Neural cell (in vitro differentiated cells): Measurements from ENCODE around the gene GUCA2B. TPM values are rescaled to one million over a fixed set of nuclear protein-coding genes. Genes with fewer than 3 reads are reported as not detected.

ENCODE experiments used
- H2AFZ ChIP-seq: fragments of 200-600, 300-800 bp; sonication (generic), shearing (Covaris generic); 2 replicates; pipeline ENCODE4 v1.6.0; 2014; ENCODE audit warnings: low read depth, mild to moderate bottlenecking, antibody characterized with exemption, low read length, moderate library complexity
- H3F3A ChIP-seq: fragments of 200-600 bp; shearing (Covaris generic); 2 replicates; pipeline ENCODE4 v1.6.1; 2016; ENCODE audit warnings: mild to moderate bottlenecking, moderate library complexity, mixed read lengths, antibody characterized with exemption, low read length; ENCODE audit not compliant: insufficient read depth, poor library complexity, severe bottlenecking
- H3K27ac ChIP-seq: fragments of 200-600, 300-800 bp; sonication (generic), shearing (Covaris generic); 2 replicates; pipeline ENCODE4 v1.5.1; 2014; ENCODE audit warnings: mild to moderate bottlenecking, low read length, moderate library complexity
- H3K27me3 ChIP-seq: fragments of 300-800, 200-600 bp; sonication (generic), shearing (Covaris generic); 2 replicates; pipeline ENCODE4 v1.6.0; 2014; ENCODE audit warnings: mild to moderate bottlenecking, low read depth, low read length, moderate library complexity; ENCODE audit not compliant: insufficient read depth
- H3K36me3 ChIP-seq: fragments of 300-800, 200-600 bp; sonication (generic), shearing (Covaris generic); 2 replicates; pipeline ENCODE4 v1.5.1; 2014; ENCODE audit warnings: mild to moderate bottlenecking, antibody characterized with exemption, low read length, moderate library complexity; ENCODE audit not compliant: insufficient read depth
- H3K4me2 ChIP-seq: fragments of 300-800, 200-600 bp; sonication (generic), shearing (Covaris generic); 2 replicates; pipeline ENCODE4 v1.6.0; 2014; ENCODE audit warnings: mild to moderate bottlenecking, low read length
- H3K4me3 ChIP-seq: fragments of 300-800, 200-600 bp; sonication (generic), shearing (Covaris generic); 2 replicates; pipeline ENCODE4 v1.5.1; 2014; ENCODE audit warnings: mild to moderate bottlenecking, low read length, moderate library complexity
- H3K79me2 ChIP-seq: fragments of 200-600 bp; shearing (Covaris generic); replicated peaks from 2 replicates; pipeline ENCODE4 v1.6.0; 2014; ENCODE audit warnings: mild to moderate bottlenecking, low read length, moderate library complexity; ENCODE audit not compliant: insufficient read depth
- H3K9ac ChIP-seq: fragments of 300-800, 200-600 bp; sonication (generic), shearing (Covaris generic); 2 replicates; pipeline ENCODE4 v1.6.1; 2016; ENCODE audit warnings: mild to moderate bottlenecking, low read length, mixed read lengths
- H3K9me2 ChIP-seq: fragments of 200-600 bp; shearing (Covaris generic); 2 replicates; pipeline ENCODE4 v1.6.1; 2016; ENCODE audit warnings: mild to moderate bottlenecking, low read length, mixed read lengths; ENCODE audit not compliant: insufficient read depth
- H3K9me3 ChIP-seq: fragments of 200-600, 300-800 bp; sonication (generic), shearing (Covaris generic); 2 replicates; pipeline ENCODE4 v1.6.1; 2016; ENCODE audit warnings: mild to moderate bottlenecking, mixed run types, low read length, moderate library complexity, mixed read lengths
- H4K20me1 ChIP-seq: fragments of 200-600 bp; shearing (Covaris generic); 2 replicates; pipeline ENCODE4 v1.6.1; 2016; ENCODE audit warnings: mild to moderate bottlenecking, mixed run types; ENCODE audit not compliant: insufficient read depth
- EP300 ChIP-seq: fragments of 450-650 bp; conservative IDR thresholded peaks from 2 replicates; pipeline ENCODE4 v1.6.1; 2014; ENCODE audit warnings: antibody characterized with exemption, mild to moderate bottlenecking, moderate library complexity; ENCODE audit not compliant: poor library complexity, severe bottlenecking
- EZH2 ChIP-seq: fragments of 200-600, 300-800 bp; shearing (Covaris generic), sonication (generic); IDR thresholded peaks from 2 replicates; pipeline ENCODE4 v1.6.1; 2014; ENCODE audit warnings: antibody characterized with exemption, low read length, borderline replicate concordance, mild to moderate bottlenecking; ENCODE audit not compliant: insufficient read depth, poor library complexity, severe bottlenecking
- MXI1 ChIP-seq: fragments of 450-650 bp; conservative IDR thresholded peaks from 2 replicates; pipeline ENCODE4 v1.6.1; 2014; ENCODE audit warnings: antibody characterized with exemption, mild to moderate bottlenecking; ENCODE audit not compliant: poor library complexity, severe bottlenecking
- POLR2AphosphoS5 ChIP-seq: IDR thresholded peaks from 2 replicates; pipeline ENCODE4 v1.6.1; 2012
- RAD21 ChIP-seq: fragments of 450-650 bp; conservative IDR thresholded peaks from 2 replicates; pipeline ENCODE4 v1.6.1; 2014; ENCODE audit warnings: antibody characterized with exemption, mild to moderate bottlenecking, moderate library complexity
- SMC3 ChIP-seq: fragments of 450-650 bp; conservative IDR thresholded peaks from 2 replicates; pipeline ENCODE4 v1.6.1; 2014; ENCODE audit warnings: antibody characterized with exemption, mild to moderate bottlenecking, moderate library complexity; ENCODE audit not compliant: poor library complexity
- TAF1 ChIP-seq: IDR thresholded peaks from 2 replicates; pipeline ENCODE4 v1.6.1; 2012; ENCODE audit warnings: low read depth
- polyA plus RNA-seq: library from polyadenylated mRNA; depleted of rRNA; stranded (reverse); fragments of >200 nt; gene quantifications from 2 replicates; pipeline ENCODE4 v1.2.3, GENCODE V29; 2014
- TF ChIP-seq, protein P1 (sequence below): IDR thresholded peaks from 2 replicates; pipeline ENCODE4 v1.6.1; 2012; ENCODE audit warnings: borderline replicate concordance
- TF ChIP-seq, protein P2 (sequence below): fragments of 450-650 bp; IDR thresholded peaks from 2 replicates; pipeline ENCODE4 v1.5.1; 2014; ENCODE audit warnings: antibody characterized with exemption, mild to moderate bottlenecking, moderate library complexity; ENCODE audit not compliant: poor library complexity, severe bottlenecking

Gene GUCA2B
- polyA plus RNA-seq, 1 donor from 2014 or later: not detected

DNA sequence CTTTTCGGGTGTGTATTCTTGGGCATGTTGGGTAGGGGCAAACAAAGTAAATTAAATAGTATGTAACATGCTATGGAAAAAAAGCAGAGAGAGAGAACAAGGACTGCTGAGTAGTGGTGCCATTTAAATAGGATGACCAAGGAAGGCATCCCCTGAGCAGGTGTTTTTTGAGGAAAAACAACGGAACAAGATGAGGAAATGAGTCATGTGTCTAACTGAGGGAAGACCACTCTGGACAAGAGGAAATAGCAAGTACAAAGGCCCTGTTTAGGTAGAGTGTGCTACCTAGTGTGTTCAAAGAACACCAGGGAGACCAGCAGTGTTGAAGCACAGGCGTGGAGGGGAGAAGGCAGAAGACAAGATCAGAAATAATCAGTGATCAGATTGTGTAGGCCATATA, 31.4 kb downstream of the GUCA2B start:
- Histone ChIP-seq H3K27me3 (no peaks in the 10 kb centered on the region), H3K27ac (no peak overlapping the region), H4K20me1 (no peaks in the 10 kb centered on the region), H3K9me3 (no peaks in the 10 kb centered on the region), H3K79me2 (no peaks in the 10 kb centered on the region), H3K36me3 (no peaks in the 10 kb centered on the region), H3K4me3 (no peak overlapping the region), H3K4me2 (no peak overlapping the region), H3K9ac (no peak overlapping the region), H3F3A (no peaks in the 10 kb centered on the region), H2AFZ (no peak overlapping the region), H3K9me2 (no peaks in the 10 kb centered on the region)
- TF ChIP-seq MXI1: no peak
- TF ChIP-seq TAF1: no peak
- no peak for TF ChIP-seq EZH2
- TF ChIP-seq RAD21: no peak
- TF ChIP-seq SMC3: no peak
- no peak for TF ChIP-seq EP300
- TF ChIP-seq, protein P1, sequence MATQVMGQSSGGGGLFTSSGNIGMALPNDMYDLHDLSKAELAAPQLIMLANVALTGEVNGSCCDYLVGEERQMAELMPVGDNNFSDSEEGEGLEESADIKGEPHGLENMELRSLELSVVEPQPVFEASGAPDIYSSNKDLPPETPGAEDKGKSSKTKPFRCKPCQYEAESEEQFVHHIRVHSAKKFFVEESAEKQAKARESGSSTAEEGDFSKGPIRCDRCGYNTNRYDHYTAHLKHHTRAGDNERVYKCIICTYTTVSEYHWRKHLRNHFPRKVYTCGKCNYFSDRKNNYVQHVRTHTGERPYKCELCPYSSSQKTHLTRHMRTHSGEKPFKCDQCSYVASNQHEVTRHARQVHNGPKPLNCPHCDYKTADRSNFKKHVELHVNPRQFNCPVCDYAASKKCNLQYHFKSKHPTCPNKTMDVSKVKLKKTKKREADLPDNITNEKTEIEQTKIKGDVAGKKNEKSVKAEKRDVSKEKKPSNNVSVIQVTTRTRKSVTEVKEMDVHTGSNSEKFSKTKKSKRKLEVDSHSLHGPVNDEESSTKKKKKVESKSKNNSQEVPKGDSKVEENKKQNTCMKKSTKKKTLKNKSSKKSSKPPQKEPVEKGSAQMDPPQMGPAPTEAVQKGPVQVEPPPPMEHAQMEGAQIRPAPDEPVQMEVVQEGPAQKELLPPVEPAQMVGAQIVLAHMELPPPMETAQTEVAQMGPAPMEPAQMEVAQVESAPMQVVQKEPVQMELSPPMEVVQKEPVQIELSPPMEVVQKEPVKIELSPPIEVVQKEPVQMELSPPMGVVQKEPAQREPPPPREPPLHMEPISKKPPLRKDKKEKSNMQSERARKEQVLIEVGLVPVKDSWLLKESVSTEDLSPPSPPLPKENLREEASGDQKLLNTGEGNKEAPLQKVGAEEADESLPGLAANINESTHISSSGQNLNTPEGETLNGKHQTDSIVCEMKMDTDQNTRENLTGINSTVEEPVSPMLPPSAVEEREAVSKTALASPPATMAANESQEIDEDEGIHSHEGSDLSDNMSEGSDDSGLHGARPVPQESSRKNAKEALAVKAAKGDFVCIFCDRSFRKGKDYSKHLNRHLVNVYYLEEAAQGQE: no peak
- TF ChIP-seq, protein P2, sequence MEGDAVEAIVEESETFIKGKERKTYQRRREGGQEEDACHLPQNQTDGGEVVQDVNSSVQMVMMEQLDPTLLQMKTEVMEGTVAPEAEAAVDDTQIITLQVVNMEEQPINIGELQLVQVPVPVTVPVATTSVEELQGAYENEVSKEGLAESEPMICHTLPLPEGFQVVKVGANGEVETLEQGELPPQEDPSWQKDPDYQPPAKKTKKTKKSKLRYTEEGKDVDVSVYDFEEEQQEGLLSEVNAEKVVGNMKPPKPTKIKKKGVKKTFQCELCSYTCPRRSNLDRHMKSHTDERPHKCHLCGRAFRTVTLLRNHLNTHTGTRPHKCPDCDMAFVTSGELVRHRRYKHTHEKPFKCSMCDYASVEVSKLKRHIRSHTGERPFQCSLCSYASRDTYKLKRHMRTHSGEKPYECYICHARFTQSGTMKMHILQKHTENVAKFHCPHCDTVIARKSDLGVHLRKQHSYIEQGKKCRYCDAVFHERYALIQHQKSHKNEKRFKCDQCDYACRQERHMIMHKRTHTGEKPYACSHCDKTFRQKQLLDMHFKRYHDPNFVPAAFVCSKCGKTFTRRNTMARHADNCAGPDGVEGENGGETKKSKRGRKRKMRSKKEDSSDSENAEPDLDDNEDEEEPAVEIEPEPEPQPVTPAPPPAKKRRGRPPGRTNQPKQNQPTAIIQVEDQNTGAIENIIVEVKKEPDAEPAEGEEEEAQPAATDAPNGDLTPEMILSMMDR: no peak
- no peak for TF ChIP-seq POLR2AphosphoS5

DNA sequence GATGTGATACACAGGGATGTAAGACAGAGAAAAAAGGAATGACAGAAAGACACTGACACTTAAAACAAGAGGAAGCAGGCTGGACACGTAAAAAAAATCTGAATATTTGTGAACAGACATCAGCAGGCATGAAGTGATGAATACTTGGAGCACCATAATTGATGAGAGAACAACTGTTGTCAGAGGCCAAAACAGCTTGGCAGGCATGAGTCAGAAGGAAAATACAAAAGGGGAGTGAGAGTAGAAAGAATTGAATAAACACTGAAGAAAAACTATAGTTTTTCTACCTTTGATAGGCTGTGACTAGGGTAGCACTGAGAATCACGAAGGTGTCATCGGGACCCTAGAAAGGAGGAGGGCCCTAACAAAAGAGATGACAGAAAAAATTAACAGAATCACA, 32.9 kb downstream of the GUCA2B start:
- TF ChIP-seq POLR2AphosphoS5: no peak
- TF ChIP-seq EZH2: no peak
- no peak for TF ChIP-seq RAD21
- TF ChIP-seq TAF1: no peak
- TF ChIP-seq, protein P1: no peak
- TF ChIP-seq EP300: no peak
- TF ChIP-seq, protein P2: no peak
- TF ChIP-seq MXI1: no peak
- no peak for TF ChIP-seq SMC3
- H3K9ac ChIP-seq: no peak overlapping the region
- no peaks in the 10 kb centered on the region for H3K9me2 ChIP-seq
- H3F3A ChIP-seq: no peaks in the 10 kb centered on the region
- H3K27ac ChIP-seq: no peak overlapping the region
- H3K36me3 ChIP-seq: peaks cover 1% of the 10 kb centered on the region
- no peaks in the 10 kb centered on the region for H4K20me1 ChIP-seq
- no peaks in the 10 kb centered on the region for H3K79me2 ChIP-seq
- no peak overlapping the region for H3K4me3 ChIP-seq
- H3K4me2 ChIP-seq: no peak overlapping the region
- no peak overlapping the region for H2AFZ ChIP-seq
- H3K27me3 ChIP-seq: no peaks in the 10 kb centered on the region
- H3K9me3 ChIP-seq: no peaks in the 10 kb centered on the region
